Muscle of leg (tissue), 11 donors: ENCODE results near the gene BCAS3. TPM values are rescaled to one million over a fixed set of nuclear protein-coding genes. Genes with fewer than 3 reads are reported as not detected.

Experiments
- DNase-seq: peaks from one replicate; pipeline ENCODE4 v3.0.0; 2013
- H3K27ac ChIP-seq: one replicate; pipeline ENCODE4 v1.5.1; 2013; ENCODE audit warnings: mild to moderate bottlenecking, low read length, control low read depth
- H3K27me3 ChIP-seq: one replicate; pipeline ENCODE4 v1.6.1; 2013; ENCODE audit warnings: low read length; ENCODE audit not compliant: control insufficient read depth, insufficient read depth
- H3K36me3 ChIP-seq: one replicate; pipeline ENCODE4 v1.6.1; 2013; ENCODE audit warnings: low read length; ENCODE audit not compliant: control insufficient read depth, insufficient read depth
- H3K4me1 ChIP-seq: one replicate; pipeline ENCODE4 v1.6.1; 2013; ENCODE audit warnings: low read length; ENCODE audit not compliant: control insufficient read depth, insufficient read depth
- H3K4me3 ChIP-seq: one replicate; pipeline ENCODE4 v1.5.1; 2013; ENCODE audit warnings: low read length, control low read depth
- H3K9me3 ChIP-seq: replicated peaks from 2 replicates; pipeline ENCODE4 v1.6.1; 2013; ENCODE audit warnings: low read depth, low read length; ENCODE audit not compliant: control insufficient read depth
- WGBS: methylation state at CpG from one replicate; pipeline ENCODE4 v1.1.5; 2013; ENCODE audit warnings: missing lambda C conversion rate; ENCODE audit not compliant: insufficient coverage; 5-methylcytosine and 5-hydroxymethylcytosine counted together
- polyA plus RNA-seq, 8 donors: library from polyadenylated mRNA; unstranded; fragments of 120-200 nt; gene quantifications; one replicate each; pipeline versions ENCODE4 v1.2.1 to v1.2.3, GENCODE V29; 2013; ENCODE audit warnings: inconsistent platforms in 1 of 8, low replicate concordance in 1 of 8; ENCODE audit not compliant: insufficient read length in 8 of 8, insufficient read depth in 1 of 8
- total RNA-seq: library from RNA; stranded (reverse); fragments of 120-200 nt; gene quantifications from one replicate; pipeline ENCODE4 v1.2.4, GENCODE V29; 2013

Gene BCAS3
- total and polyA plus RNA-seq, 9 donors: 7.6 to 15.8 (median 9.5) TPM

DNA sequence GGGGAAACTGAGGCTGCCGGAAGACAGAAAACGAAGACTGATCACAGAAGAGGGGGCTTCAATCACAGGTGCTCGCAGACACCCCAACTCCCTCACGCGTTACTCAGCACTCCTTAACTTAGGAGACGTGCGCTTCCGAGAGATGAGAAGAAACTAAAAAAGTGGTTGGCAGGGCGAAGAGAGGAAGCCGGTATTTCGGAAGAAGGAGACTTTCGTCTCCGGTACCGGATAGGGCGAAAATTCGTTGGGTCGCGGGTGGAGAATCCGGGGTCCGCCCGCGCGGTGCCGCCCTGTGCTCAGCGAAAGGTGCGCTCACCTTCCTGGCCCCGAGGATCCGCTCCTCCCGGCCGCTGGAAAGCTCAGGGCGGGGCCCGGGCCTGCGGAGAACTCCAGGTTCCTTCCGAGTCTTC, 721.1 kb downstream of the BCAS3 start:
- Histone ChIP-seq H3K4me3 (peak overlapping the region; percentile 45), H3K27me3 (peaks cover 93% of the 10 kb centered on the region), H3K27ac (peak overlapping the region; percentile 3), H3K4me1 (peaks cover 46% of the 10 kb centered on the region), H3K9me3 (no peaks in the 10 kb centered on the region), H3K36me3 (peaks cover 2% of the 10 kb centered on the region)
- WGBS: under 1% methylated on average over 28 of the region's 34 CpGs
- DNase-seq: no peak

DNA sequence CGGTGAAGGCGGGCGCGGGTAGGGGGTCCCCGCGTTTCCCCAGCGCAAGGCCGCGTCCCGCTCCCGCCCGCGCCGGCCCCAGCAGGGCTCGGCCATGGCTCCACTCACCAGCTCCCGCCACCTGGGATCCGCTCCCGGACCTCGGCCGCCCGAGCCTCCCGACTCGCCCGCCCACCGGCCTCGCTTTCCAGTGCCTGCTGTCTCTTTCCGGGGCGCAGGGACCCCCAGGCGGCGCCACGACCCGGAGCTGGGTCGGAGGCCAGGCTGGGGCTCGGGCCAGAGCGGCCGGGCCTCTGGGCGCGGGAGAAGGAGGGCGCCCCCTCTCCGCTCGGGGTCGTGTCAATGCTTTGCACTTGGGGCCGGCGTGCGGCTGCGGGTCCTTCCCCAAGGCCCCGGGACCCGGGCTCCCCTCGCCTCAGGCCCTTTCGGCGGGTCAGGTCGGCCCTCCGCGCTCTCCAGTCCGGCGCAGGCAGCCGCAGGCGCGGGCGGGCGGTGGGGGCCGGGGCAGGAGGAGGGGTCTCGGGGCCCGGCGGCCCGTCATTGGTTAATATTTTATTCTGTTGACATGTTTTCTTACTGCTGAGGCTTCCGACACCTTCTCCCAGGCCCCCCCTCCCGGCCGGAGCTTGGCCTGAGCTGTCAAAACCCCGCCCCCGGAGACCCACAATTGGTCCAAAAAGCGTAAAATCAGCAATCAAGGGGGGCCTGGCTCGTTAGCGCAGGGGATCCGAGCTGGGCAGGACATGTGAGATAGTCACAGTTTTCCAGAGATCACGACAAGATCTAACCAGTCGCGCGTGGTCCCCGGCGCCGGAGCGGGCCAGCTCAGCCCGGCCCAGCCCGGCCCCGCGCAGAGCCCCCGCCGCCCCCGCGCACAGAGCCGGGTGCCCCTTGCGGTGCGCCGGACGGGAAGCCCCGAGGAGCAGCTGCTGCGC, 721.7 kb downstream of the BCAS3 start, which contains the start of gene TBX2:
TSS of gene TBX2 (plus strand) at position 713 of the 935 bp plus-strand sequence. CDS start 334 bp downstream, outside the sequence.
- peaks cover 2% of the 10 kb centered on the region for H3K36me3 ChIP-seq
- H3K9me3 ChIP-seq: no peaks in the 10 kb centered on the region
- H3K27ac ChIP-seq: peak within 1 kb of the TSS; percentile 75
- WGBS: under 1% methylated on average over 83 of the region's 98 CpGs
- peak within 1 kb of the TSS; percentile 51 for H3K4me3 ChIP-seq
- peaks cover 52% of the 10 kb centered on the region for H3K4me1 ChIP-seq
- H3K27me3 ChIP-seq: peaks cover 93% of the 10 kb centered on the region
- peak; percentile 95 for DNase-seq

DNA sequence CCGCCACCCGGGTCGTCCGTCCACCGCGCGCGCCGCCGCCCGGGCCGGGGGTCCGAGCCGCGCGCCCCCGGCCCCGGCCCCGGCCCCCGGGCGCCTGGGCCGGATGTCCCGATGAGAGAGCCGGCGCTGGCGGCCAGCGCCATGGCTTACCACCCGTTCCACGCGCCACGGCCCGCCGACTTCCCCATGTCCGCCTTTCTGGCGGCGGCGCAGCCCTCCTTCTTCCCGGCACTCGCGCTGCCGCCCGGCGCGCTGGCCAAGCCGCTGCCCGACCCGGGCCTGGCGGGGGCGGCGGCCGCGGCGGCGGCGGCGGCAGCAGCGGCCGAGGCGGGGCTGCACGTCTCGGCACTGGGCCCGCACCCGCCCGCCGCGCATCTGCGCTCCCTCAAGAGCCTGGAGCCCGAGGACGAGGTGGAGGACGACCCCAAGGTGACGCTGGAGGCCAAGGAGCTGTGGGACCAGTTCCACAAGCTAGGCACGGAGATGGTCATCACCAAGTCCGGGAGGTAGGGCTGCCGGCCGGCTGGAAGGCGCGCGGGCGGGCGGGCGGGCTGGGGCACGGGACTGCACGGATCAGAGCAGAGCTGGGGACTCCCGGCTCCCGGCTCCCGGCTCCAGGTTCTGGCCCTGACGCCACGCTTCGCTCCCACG, 722.5 kb downstream of the BCAS3 start:
- DNase-seq: peak; percentile 60
- peak overlapping the region; percentile 51 for H3K4me3 ChIP-seq
- no peaks in the 10 kb centered on the region for H3K9me3 ChIP-seq
- peaks cover 56% of the 10 kb centered on the region for H3K4me1 ChIP-seq
- peaks cover 93% of the 10 kb centered on the region for H3K27me3 ChIP-seq
- H3K36me3 ChIP-seq: peaks cover 2% of the 10 kb centered on the region
- peak overlapping the region; percentile 75 for H3K27ac ChIP-seq
- under 1% methylated on average over 82 of the region's 90 CpGs for whole genome bisulfite sequencing

DNA sequence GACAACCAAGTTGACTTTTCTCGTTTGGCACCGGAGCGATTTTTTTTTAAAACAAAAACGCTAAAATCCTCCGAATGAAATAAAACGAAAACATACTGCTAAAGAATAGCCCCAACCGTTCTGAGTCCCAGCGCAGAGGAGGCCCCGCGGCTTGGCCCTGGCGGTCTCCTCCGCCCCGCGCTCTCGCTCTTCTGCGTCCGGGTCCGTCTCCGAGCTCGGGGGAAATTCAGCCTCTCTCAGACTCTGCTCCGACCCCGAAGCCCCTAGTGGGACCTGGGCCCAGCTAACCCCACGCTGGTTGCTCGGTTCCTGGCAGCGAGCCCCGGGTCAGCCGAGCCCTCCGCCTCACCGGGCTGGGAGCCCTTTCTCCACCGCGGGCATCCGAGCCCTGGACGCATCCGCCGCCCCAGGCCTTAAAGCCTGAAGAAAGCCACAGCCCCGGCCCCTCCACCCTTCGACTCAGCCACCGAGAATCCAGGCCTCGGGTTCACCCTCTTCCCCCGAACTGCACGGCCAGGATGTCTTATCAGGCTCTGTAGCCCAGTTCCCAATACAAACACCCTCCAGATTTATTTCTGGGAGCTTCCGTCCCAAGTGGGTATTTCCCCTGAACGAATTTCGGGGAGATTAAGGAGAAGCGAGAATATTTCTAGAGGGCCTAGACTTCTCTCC, 723.2 kb downstream of the BCAS3 start:
- 2% methylated on average over 42 of the region's 45 CpGs for WGBS
- DNase-seq: peak; percentile 57
- peaks cover 56% of the 10 kb centered on the region for H3K4me1 ChIP-seq
- H3K27me3 ChIP-seq: peaks cover 93% of the 10 kb centered on the region
- peak overlapping the region; percentile 51 for H3K4me3 ChIP-seq
- peaks cover 2% of the 10 kb centered on the region for H3K36me3 ChIP-seq
- H3K27ac ChIP-seq: peak overlapping the region; percentile 75
- no peaks in the 10 kb centered on the region for H3K9me3 ChIP-seq

DNA sequence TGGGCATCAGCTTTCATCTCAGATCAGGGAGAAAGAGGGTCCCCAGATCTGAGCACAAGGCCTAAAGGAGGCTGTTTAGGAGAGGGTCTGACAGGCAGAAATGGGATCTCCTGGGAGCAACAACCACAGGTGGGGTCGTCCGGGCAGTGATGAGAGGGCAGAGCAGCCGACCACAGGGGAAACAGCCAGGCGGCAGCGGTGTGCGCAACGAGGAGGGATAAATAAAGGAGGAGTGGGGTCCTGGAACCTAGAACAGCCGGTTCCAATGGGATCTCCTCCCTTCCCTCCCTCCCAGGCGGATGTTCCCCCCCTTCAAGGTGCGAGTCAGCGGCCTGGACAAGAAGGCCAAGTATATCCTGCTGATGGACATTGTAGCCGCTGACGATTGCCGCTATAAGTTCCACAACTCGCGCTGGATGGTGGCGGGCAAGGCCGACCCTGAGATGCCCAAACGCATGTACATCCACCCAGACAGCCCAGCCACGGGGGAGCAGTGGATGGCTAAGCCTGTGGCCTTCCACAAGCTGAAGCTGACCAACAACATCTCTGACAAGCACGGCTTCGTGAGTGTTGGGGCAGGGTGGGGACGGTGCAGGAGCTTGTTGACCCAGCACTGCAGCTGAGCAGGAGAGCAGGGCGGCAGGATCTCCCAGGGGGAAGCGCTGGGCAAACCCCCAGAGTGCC, 723.9 kb downstream of the BCAS3 start:
- Histone ChIP-seq H3K36me3 (peaks cover 7% of the 10 kb centered on the region), H3K27ac (peak overlapping the region; percentile 75), H3K4me3 (peak overlapping the region; percentile 51), H3K9me3 (no peaks in the 10 kb centered on the region), H3K27me3 (peaks cover 92% of the 10 kb centered on the region), H3K4me1 (peaks cover 58% of the 10 kb centered on the region)
- DNase-seq: no peak
- WGBS: 53% methylated on average over 17 of the region's 25 CpGs

DNA sequence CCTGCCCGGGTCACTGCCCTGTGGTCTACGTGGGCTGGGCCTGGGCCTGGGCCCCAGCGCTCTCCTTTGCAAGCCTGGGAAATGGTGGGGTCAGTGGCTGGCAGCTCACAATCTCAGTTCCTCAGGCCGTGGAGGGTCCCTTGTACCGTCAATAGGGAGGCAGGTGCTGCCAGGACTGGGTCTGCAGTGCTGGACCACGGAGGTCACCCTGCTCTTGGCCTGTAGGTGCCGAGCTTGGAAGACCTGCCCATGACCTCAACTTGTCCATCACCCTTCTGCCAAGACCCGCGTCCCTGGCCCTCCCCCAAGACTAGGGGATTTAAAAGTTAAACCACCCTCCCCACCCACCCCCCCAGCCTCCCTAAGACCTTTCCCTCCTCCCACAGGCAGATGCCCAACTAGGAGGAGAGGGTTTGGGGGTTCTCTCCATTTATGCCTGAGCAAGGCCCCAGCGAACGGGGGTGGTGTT, 724.5 kb downstream of the BCAS3 start:
- no peaks in the 10 kb centered on the region for H3K9me3 ChIP-seq
- WGBS: 46% methylated on average over 8 of the region's 11 CpGs
- peak overlapping the region; percentile 55 for H3K27ac ChIP-seq
- DNase-seq: no peak
- peak overlapping the region; percentile 51 for H3K4me3 ChIP-seq
- peaks cover 93% of the 10 kb centered on the region for H3K27me3 ChIP-seq
- H3K4me1 ChIP-seq: peaks cover 56% of the 10 kb centered on the region
- peaks cover 7% of the 10 kb centered on the region for H3K36me3 ChIP-seq

DNA sequence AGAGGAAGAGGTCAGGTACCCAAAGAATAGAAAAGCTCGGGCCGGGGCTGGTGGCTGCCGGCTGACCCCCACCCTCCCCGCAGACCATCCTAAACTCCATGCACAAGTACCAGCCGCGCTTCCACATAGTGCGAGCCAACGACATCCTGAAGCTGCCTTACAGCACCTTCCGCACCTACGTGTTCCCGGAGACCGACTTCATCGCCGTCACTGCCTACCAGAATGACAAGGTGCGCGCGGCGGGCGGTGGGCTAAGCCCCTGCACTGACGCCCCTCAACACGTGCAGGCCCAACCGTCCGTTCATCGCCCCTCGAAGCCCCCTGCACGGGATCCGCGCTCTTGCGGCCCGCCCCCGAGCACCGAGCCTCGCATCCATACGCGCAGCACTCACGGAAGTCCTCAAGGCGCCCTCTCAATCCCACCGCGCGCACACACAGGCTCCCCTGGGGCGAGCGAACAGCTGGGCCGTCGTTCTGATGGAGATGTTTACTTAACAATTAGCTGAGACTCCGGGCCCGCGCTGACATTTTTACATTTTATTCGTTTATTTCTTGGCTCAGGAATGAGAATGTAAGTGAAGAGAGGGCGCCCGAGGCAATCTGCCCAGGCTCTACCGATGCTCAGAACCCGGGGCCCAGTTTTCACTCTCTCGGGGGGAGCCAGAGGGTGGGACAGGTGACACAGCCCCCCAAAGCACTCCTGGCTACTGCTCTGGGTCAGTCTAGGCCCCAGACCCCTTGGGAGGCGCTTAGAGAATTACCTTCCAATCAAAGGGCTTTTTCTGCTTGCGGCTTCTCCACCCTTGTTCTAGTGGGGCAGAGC, 725.5 kb downstream of the BCAS3 start:
- no peaks in the 10 kb centered on the region for H3K9me3 ChIP-seq
- no peak for DNase-seq
- peaks cover 47% of the 10 kb centered on the region for H3K4me1 ChIP-seq
- peak overlapping the region; percentile 21 for H3K27ac ChIP-seq
- H3K4me3 ChIP-seq: peak overlapping the region; percentile 3
- H3K27me3 ChIP-seq: peaks cover 94% of the 10 kb centered on the region
- WGBS: 34% methylated on average over 40 of the region's 55 CpGs
- H3K36me3 ChIP-seq: peaks cover 7% of the 10 kb centered on the region

DNA sequence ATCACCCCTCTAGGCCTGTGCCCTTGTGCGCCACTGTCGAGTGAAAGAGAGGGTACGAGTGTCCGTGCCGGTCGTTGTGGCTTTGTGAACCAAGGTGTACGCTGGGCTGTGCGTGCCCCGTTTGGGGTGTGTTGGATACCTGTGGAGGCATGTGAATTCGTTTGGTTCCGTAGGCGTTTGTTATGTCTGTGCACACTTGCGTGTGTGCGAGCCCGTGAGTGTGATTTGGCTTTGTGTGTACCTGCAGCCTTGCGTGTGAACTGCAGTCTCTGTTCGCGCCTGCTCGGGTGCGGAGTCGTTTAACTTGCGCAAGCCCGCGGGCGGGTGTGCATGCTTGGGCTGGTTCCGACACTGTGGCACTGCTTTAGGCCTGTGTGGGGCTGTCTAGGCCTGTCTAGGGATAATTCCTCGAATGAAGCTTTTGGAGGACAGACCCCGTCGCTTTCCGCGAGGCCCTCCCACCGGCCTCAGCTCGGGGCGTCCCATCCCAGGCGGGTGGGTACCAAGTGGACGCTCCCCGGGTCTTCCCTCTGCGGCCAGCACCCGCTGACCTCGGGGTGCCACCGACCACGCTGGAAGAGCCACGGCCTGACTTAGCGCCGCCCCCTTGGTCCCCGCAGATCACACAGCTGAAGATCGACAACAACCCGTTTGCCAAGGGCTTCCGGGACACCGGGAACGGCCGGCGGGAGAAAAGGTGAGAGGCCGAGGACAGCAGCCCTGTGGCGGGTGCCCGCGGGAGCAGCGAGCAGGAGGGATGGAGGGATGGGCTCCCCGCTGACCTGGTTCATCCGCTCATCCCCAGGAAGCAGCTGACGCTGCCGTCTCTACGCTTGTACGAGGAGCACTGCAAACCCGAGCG, 726.4 kb downstream of the BCAS3 start:
- Histone ChIP-seq H3K27me3 (peaks cover 94% of the 10 kb centered on the region), H3K27ac (no peak overlapping the region), H3K4me3 (peak overlapping the region; percentile 3), H3K36me3 (peaks cover 7% of the 10 kb centered on the region), H3K4me1 (peaks cover 43% of the 10 kb centered on the region), H3K9me3 (no peaks in the 10 kb centered on the region)
- WGBS: 28% methylated on average over 66 of the region's 66 CpGs
- no peak for DNase-seq
